HepG2 (cell line): ENCODE results near the gene LRSAM1. TPM values are rescaled to one million over a fixed set of nuclear protein-coding genes. Genes with fewer than 3 reads are reported as not detected.

ENCODE experiments used
- ATF7 ChIP-seq, 2 experiments: fragments of 450-650 bp in 1 of 2; sonication (generic) in 1 of 2; formaldehyde crosslinking in 1 of 2; IDR thresholded peaks; 2 replicates each; pipeline versions ENCODE4 v1.4.0 to v1.6.1; 2016 to 2020; ENCODE audit warnings: antibody characterized with exemption in 1 of 2, mild to moderate bottlenecking in 1 of 2, missing genetic modification reagents in 1 of 2
- CBX5 ChIP-seq: sonication (generic); formaldehyde crosslinking; IDR thresholded peaks from 2 replicates; pipeline ENCODE4 v1.4.0; 2020; ENCODE audit warnings: missing genetic modification reagents, borderline replicate concordance
- CHD4 ChIP-seq: fragments of 200-600 bp; sonication (generic); IDR thresholded peaks from 2 replicates; pipeline ENCODE4 v1.7.0; 2017; ENCODE audit warnings: mild to moderate bottlenecking, low read length, borderline replicate concordance
- EHMT2 ChIP-seq: fragments of 200-600 bp; sonication (generic); IDR thresholded peaks from 2 replicates; pipeline ENCODE4 v1.7.0; 2017; ENCODE audit warnings: antibody characterized with exemption, low read depth, low read length, borderline replicate concordance
- EP300 ChIP-seq, 3 experiments: sonication (generic) in 1 of 3; formaldehyde crosslinking in 1 of 3; IDR thresholded peaks; 2 replicates each; pipeline versions ENCODE4 v1.5.1 to v1.6.1; 2011 to 2020; ENCODE audit warnings: low read depth in 2 of 3, low read length in 2 of 3, borderline replicate concordance in 1 of 3, improper control_type of control experiment in 1 of 3, mild to moderate bottlenecking in 1 of 3, missing genetic modification reagents in 1 of 3, moderate library complexity in 1 of 3
- IRX3 ChIP-seq: sonication (generic); formaldehyde crosslinking; IDR thresholded peaks from 2 replicates; pipeline ENCODE4 v1.8.1; 2023; ENCODE audit warnings: mild to moderate bottlenecking, low read depth, missing genetic modification reagents, borderline replicate concordance
- KLF15 ChIP-seq: sonication (generic); formaldehyde crosslinking; IDR thresholded peaks from 2 replicates; pipeline ENCODE4 v1.8.1; 2023; ENCODE audit warnings: borderline replicate concordance, mild to moderate bottlenecking, inconsistent platforms, missing genetic modification reagents, mixed read lengths
- MED8 ChIP-seq: sonication (generic); formaldehyde crosslinking; IDR thresholded peaks from 2 replicates; pipeline ENCODE4 v1.8.1; 2023; ENCODE audit warnings: mild to moderate bottlenecking, missing genetic modification reagents; ENCODE audit not compliant: insufficient replicate concordance
- PHF5A ChIP-seq: IDR thresholded peaks from one replicate; pipeline ENCODE4 v1.6.1; 2018; ENCODE audit warnings: low read depth, missing genetic modification reagents; ENCODE audit not compliant: unreplicated experiment
- RFX3 ChIP-seq: IDR thresholded peaks from 2 replicates; pipeline ENCODE4 v1.6.1; 2016; ENCODE audit warnings: missing biosample characterization, missing genetic modification reagents
- SCMH1 ChIP-seq: sonication (generic); formaldehyde crosslinking; IDR thresholded peaks from 2 replicates; pipeline ENCODE4 v1.9.0; 2021; ENCODE audit warnings: missing genetic modification reagents, mild to moderate bottlenecking, borderline replicate concordance
- SMARCC2 ChIP-seq: fragments of 450-650 bp; IDR thresholded peaks from 2 replicates; pipeline ENCODE4 v1.6.1; 2017; ENCODE audit warnings: antibody characterized with exemption, mild to moderate bottlenecking
- SP1 ChIP-seq, 2 experiments: fragments of 450-650 bp in 1 of 2; sonication (generic) in 1 of 2; formaldehyde crosslinking in 1 of 2; IDR thresholded peaks; 2 replicates each; pipeline versions ENCODE4 v1.4.0 to v1.6.1; 2016 to 2020; ENCODE audit warnings: missing genetic modification reagents in 1 of 2
- TARDBP ChIP-seq: sonication (generic); formaldehyde crosslinking; IDR thresholded peaks from 2 replicates; pipeline ENCODE4 v1.8.0; 2022; ENCODE audit warnings: mild to moderate bottlenecking, missing genetic modification reagents
- WIZ ChIP-seq: sonication (generic); formaldehyde crosslinking; IDR thresholded peaks from 2 replicates; pipeline ENCODE4 v1.5.1; 2020; ENCODE audit warnings: mild to moderate bottlenecking, missing genetic modification reagents
- ZFP41 ChIP-seq: sonication (generic); formaldehyde crosslinking; IDR thresholded peaks from 2 replicates; pipeline ENCODE4 v1.4.0; 2020; ENCODE audit warnings: mild to moderate bottlenecking, missing genetic modification reagents, borderline replicate concordance
- ZNF136 ChIP-seq: sonication (generic); formaldehyde crosslinking; IDR thresholded peaks from 2 replicates; pipeline ENCODE4 v1.8.1; 2022; ENCODE audit warnings: low read depth, mild to moderate bottlenecking, moderate library complexity, missing genetic modification reagents
- ZNF317 ChIP-seq: sonication (generic); formaldehyde crosslinking; IDR thresholded peaks from 2 replicates; pipeline ENCODE4 v1.5.0; 2020; ENCODE audit warnings: mild to moderate bottlenecking, missing genetic modification reagents
- ZNF354B ChIP-seq: sonication (generic); formaldehyde crosslinking; IDR thresholded peaks from 2 replicates; pipeline ENCODE4 v1.8.0; 2022; ENCODE audit warnings: mild to moderate bottlenecking, missing genetic modification reagents
- ZNF589 ChIP-seq: sonication (generic); formaldehyde crosslinking; conservative IDR thresholded peaks from 2 replicates; pipeline ENCODE4 v1.8.0; 2022; ENCODE audit warnings: mild to moderate bottlenecking, moderate library complexity, missing genetic modification reagents
- ZNF720 ChIP-seq: sonication (generic); formaldehyde crosslinking; IDR thresholded peaks from 2 replicates; pipeline ENCODE4 v1.4.0; 2020; ENCODE audit warnings: missing genetic modification reagents
- polyA plus RNA-seq, 8 experiments: library from polyadenylated mRNA; depleted of rRNA in 3 of 8; stranded (reverse) in 7 of 8; unstranded in 1 of 8; fragments of >200 nt; fragmentation: Illumina TruSeq in 4 of 8; extraction: Trizol in 4 of 8; gene quantifications; 2 replicates each; pipeline versions ENCODE4 v1.2.1 to v1.2.3, GENCODE V29; 2011 to 2016; ENCODE audit warnings: low read depth in 4 of 8, missing spikeins in 1 of 8, mixed read lengths in 1 of 8; ENCODE audit not compliant: insufficient read depth in 1 of 8
- total RNA-seq, 5 experiments: library from RNA; depleted of rRNA; stranded (reverse); fragments of >200 nt; fragmentation: Illumina TruSeq; extraction: Trizol; gene quantifications; 2 replicates each; pipeline ENCODE4 v1.2.3, GENCODE V29; 2016; ENCODE audit warnings: low read depth in 1 of 5
- TF ChIP-seq, protein P1 (sequence below): sonication (generic); formaldehyde crosslinking; IDR thresholded peaks from 2 replicates; pipeline ENCODE4 v1.5.0; 2020; ENCODE audit warnings: mild to moderate bottlenecking, missing genetic modification reagents, borderline replicate concordance

LRSAM1 gene
- total and polyA plus RNA-seq, 2 of the 13 experiments (the other 11 are each of a cell fraction or from before 2014, with no cell fraction given) = 8.7 to 10.2 TPM

DNA sequence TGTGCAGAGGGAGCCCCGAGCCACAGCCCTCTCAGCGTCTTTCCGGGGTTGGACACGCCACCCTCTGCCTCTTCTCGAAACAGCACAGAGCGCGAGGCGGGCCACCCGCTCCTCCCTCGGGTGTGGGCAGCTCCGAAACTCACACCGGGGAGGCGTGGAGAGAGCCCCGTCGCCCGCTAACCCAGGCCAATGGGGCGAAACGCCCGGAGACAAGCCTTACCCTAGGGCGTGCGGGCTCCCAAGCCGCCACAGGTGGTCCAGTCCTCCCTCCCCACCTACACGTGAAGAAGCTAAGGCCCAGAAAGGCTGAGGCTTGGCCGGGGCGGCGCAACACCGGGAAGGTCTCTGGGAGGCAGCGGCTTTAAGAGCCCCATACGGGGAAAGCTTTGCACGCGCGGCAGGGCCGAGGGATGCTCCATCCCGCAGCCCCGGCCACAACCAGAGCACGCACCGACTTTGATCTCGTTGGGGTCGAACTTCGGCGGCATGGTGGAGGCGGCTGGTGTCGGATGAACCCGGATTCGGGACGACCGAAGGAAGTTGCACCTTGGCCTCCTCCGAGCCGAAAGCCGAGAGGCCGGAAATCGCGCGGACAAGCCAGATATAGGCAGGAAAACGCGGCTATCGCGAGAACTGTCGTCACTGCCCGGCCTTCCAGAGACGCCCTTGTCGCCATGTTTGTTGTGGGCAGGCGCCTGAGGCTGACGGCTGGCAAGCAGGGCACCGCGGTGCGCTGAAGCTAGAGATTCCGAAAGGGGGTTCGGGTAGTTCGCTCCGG, at the start of gene LRSAM1, which contains the start of gene RPL12 (continued):
- TF ChIP-seq ATF7 (IDR thresholded peaks at IDR 0.05) (no peak), ATF7 (CRISPR knock-in tag; IDR thresholded peaks at IDR 0.05) (peak; percentile 69; the same call in 1 of the 2 replicates), SP1 (IDR thresholded peaks at IDR 0.05) (peak; percentile 84; the same call in 1 of the 2 replicates), SP1 (CRISPR knock-in tag; IDR thresholded peaks at IDR 0.05) (peak; percentile 76), MED8 (CRISPR knock-in tag) (no peak), IRX3 (CRISPR knock-in tag) (no peak), CHD4 (no peak), ZNF317 (CRISPR knock-in tag) (0 out of 2 replicates have a peak, but pooled peaks have one; percentile 14), CBX5 (CRISPR knock-in tag) (peak; percentile 58; the same call in 1 of the 2 replicates), PHF5A (CRISPR knock-in tag) (peak; percentile 89), ZNF589 (CRISPR knock-in tag) (peak; percentile 52; the same call in 1 of the 2 replicates), SMARCC2 (no peak), EP300 (IDR thresholded peaks at IDR 0.05; ENCODE audit: low read depth in 2 of 2, low read length in 2 of 2) (0 out of 4 replicates have a peak, but pooled peaks have one; percentile 20 to 25), EP300 (CRISPR knock-in tag; IDR thresholded peaks at IDR 0.05; ENCODE audit: borderline replicate concordance) (peak; percentile 14; the same call in 1 of the 2 replicates), RFX3 (CRISPR knock-in tag) (no peak), EHMT2 (no peak), SCMH1 (CRISPR knock-in tag) (no peak), KLF15 (CRISPR knock-in tag) (no peak), TARDBP (CRISPR knock-in tag) (peak; percentile 97), ZFP41 (CRISPR knock-in tag) (peak; percentile 44; the same call in 1 of the 2 replicates), WIZ (no peak), ZNF354B (CRISPR knock-in tag) (no peak), ZNF136 (CRISPR knock-in tag) (no peak), ZNF720 (no peak)
- TF ChIP-seq, protein P1, sequence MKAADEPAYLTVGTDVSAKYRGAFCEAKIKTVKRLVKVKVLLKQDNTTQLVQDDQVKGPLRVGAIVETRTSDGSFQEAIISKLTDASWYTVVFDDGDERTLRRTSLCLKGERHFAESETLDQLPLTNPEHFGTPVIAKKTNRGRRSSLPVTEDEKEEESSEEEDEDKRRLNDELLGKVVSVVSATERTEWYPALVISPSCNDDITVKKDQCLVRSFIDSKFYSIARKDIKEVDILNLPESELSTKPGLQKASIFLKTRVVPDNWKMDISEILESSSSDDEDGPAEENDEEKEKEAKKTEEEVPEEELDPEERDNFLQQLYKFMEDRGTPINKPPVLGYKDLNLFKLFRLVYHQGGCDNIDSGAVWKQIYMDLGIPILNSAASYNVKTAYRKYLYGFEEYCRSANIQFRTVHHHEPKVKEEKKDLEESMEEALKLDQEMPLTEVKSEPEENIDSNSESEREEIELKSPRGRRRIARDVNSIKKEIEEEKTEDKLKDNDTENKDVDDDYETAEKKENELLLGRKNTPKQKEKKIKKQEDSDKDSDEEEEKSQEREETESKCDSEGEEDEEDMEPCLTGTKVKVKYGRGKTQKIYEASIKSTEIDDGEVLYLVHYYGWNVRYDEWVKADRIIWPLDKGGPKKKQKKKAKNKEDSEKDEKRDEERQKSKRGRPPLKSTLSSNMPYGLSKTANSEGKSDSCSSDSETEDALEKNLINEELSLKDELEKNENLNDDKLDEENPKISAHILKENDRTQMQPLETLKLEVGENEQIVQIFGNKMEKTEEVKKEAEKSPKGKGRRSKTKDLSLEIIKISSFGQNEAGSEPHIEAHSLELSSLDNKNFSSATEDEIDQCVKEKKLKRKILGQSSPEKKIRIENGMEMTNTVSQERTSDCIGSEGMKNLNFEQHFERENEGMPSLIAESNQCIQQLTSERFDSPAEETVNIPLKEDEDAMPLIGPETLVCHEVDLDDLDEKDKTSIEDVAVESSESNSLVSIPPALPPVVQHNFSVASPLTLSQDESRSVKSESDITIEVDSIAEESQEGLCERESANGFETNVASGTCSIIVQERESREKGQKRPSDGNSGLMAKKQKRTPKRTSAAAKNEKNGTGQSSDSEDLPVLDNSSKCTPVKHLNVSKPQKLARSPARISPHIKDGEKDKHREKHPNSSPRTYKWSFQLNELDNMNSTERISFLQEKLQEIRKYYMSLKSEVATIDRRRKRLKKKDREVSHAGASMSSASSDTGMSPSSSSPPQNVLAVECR (CRISPR knock-in tag) = peak; percentile 97
